GM18951 (cell line): ENCODE measurements around the gene MMAB.

ENCODE experiments used
- POLR2A ChIP-seq: IDR thresholded peaks from 4 replicates; pipeline ENCODE4 v1.6.1; 2011; ENCODE audit warnings: mild to moderate bottlenecking; ENCODE audit not compliant: insufficient read length, insufficient read depth; ENCODE audit errors: extremely low read depth
- in situ Hi-C: fragments of 300-500 bp; cut with MboI; formaldehyde crosslinking; loops from one replicate; pipeline ENCODE4 v1.12.0; 2022; ENCODE audit warnings: low sequenced_read_pairs, mixed read lengths, inconsistent platforms; ENCODE audit not compliant: unreplicated experiment

MMAB gene

GRCh38 chr12:109529691-109530640, 43.3 kb downstream of the MMAB start:
- TF ChIP-seq POLR2A, result no peak
- in situ Hi-C loops, result no loop called here

GRCh38 chr12:109527489-109528123, 45.7 kb downstream of the MMAB start:
- in situ Hi-C loops, result no loop called here
- TF ChIP-seq POLR2A, result no peak

- in situ Hi-C loops, result no loop called here
- no peak for TF ChIP-seq POLR2A
Measured at GRCh38 chr12:109525279-109525585, 48.1 kb downstream of the MMAB start.

- no peak for TF ChIP-seq POLR2A
- in situ Hi-C loops, result no loop called here
Measured at GRCh38 chr12:109524466-109525278, 48.6 kb downstream of the MMAB start.

GRCh38 chr12:109523504-109523903, 49.8 kb downstream of the MMAB start:
- in situ Hi-C loops, result no loop called here
- TF ChIP-seq POLR2A, result no peak

- in situ Hi-C loops, result no loop called here
- TF ChIP-seq POLR2A, result no peak
Measured at GRCh38 chr12:109523071-109523470, 50.2 kb downstream of the MMAB start.

- in situ Hi-C loops, result no loop called here
Measured at GRCh38 chr12:109521831-109522230, 51.5 kb downstream of the MMAB start.

GRCh38 chr12:109519787-109520186, 53.5 kb downstream of the MMAB start:
- TF ChIP-seq POLR2A, result no peak
- in situ Hi-C loops, result no loop called here

More at GRCh38 chr12:109521831-109522230, 51.5 kb downstream of the MMAB start:
- TF ChIP-seq POLR2A, result no peak

- in situ Hi-C loops, result no loop called here
- no peak for TF ChIP-seq POLR2A
Measured at GRCh38 chr12:109518820-109519665, 54.3 kb downstream of the MMAB start.

- in situ Hi-C loops, result no loop called here
- TF ChIP-seq POLR2A, result no peak
Measured at GRCh38 chr12:109517619-109518018, 55.7 kb downstream of the MMAB start.

- in situ Hi-C loops, result no loop called here
- no peak for TF ChIP-seq POLR2A
Measured at GRCh38 chr12:109513977-109514376, 59.3 kb downstream of the MMAB start.

GRCh38 chr12:109513051-109513450, 60.3 kb downstream of the MMAB start:
- in situ Hi-C loops, result no loop called here

More at GRCh38 chr12:109513051-109513450, 60.3 kb downstream of the MMAB start:
- no peak for TF ChIP-seq POLR2A
